OCI-LY3 (cell line): ENCODE data around the gene TSEN54.

Source experiments
- CTCF ChIP-seq: fragments of 200-600, 300-600 bp; sonication (generic); IDR thresholded peaks from 2 replicates; pipeline ENCODE4 v1.5.1; 2014; ENCODE audit warnings: antibody characterized with exemption, low read length, low read depth
- EZH2phosphoT487 ChIP-seq: fragments of 200-600 bp; shearing (Covaris generic); IDR thresholded peaks from 2 replicates; pipeline ENCODE4 v1.6.1; 2018; ENCODE audit warnings: antibody characterized with exemption, mixed run types, low read depth

GRCh38 chr17:75503337-75503950 lies 12.9 kb upstream of the TSEN54 start:
- TF ChIP-seq CTCF = no peak
- no peak for TF ChIP-seq EZH2phosphoT487
